GM19468 (cell line): ENCODE data around the gene RBMX.

Experiments
- ATAC-seq: cut with Tn5 transposase; IDR thresholded peaks from one replicate; pipeline ENCODE4 v1.9.1; 2021; ENCODE audit warnings: mild to moderate bottlenecking, moderate library complexity, moderate number of reproducible peaks; ENCODE audit not compliant: unreplicated experiment; ENCODE audit errors: extremely low read depth

Gene RBMX

DNA sequence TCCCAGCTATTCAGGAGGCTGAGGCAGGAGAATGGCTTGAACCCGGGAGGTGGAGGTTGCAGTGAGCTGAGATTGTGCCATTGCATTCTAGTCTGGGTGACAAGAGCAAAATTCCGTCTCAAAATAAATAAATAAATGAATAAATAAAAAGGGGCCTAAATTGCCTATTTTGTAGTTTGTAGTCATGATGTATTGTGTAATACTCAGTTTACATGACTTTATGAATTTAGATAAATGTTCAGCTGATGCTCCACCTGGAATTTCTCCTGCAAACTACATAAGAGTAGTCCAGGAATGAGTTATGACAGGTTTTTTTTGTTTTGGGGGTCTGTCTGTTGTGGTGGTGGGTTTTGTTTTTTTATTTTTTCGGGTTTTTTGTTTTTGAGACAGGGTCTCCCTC, 31.1 kb downstream of the RBMX start:
- no peak for ATAC-seq

DNA sequence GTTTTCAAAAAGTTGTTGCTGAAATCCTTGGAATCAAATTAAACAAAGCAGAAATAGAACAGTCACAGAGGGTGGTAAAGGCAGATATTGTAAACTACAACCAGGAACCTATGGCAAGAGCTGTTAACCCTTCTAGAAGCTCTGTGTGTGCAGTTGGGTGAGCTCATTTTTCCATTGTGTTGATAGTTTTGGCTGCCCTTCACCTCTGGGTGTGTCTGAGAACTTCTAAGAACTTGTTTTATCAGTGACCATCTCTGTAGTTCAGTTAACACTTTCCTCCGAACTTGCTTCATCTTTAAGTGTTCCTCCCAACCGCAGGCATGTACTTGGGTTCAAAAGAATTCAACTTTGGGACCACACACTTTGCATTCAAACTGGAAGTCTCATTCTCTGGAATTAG, 32.7 kb downstream of the RBMX start:
- no peak for ATAC-seq

DNA sequence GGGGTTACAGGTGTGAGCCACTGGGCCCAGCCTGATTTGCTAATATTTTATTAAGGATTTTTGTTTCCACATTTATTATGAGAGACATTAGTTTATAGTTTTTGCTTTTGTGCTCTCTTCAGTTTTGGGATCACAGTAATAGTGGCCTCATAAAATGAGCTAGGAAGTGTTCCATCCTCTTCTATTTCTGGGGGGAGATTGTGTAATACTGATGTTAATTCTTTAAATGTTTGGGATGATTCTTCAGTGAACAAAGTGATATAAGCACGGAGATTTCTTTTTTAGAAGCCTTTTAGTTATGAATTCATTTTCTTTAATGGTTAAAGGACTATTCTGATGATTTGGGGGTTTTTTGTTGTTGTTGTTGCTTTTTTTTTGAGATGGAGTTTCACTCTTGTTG, 41.3 kb downstream of the RBMX start:
- no peak for ATAC-seq

DNA sequence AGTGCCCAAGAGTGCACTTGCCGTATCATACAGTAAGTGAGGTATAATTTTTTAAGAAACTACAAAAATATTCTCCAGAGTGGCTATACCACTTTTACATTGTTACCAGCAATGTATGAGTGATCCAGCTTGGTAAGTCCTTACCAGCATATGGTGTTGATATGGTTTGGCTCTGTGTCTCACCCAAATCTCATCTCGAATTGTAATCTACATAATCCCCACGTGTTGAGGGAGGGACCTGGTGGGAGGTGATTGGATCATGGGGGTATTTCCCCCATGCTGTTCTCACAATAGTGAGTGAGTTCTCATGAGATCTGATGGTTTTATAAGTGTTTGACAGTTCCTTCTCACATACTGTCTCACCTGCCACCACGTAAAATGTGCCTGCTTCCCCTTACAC, 44.8 kb downstream of the RBMX start:
- ATAC-seq, result no peak

DNA sequence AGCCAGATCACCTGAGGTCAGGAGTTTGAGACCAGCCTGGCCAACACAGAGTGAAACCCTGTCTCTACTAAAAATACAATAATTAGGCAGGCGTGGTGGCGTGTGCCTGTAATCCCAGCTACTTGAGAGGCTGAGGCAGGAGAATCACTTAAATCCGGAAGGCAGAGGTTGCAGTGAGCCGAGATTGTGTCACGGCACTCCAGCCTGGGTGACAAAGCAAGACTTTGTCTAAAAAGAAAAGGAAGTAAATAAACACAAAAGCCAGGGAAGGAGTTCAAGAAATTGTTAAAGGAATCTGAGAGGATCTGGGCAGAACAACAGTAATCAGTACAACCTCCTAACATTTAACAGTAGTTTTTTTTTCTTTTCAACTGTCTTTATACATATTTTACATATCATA, 51.1 kb downstream of the RBMX start:
- ATAC-seq, result no peak

DNA sequence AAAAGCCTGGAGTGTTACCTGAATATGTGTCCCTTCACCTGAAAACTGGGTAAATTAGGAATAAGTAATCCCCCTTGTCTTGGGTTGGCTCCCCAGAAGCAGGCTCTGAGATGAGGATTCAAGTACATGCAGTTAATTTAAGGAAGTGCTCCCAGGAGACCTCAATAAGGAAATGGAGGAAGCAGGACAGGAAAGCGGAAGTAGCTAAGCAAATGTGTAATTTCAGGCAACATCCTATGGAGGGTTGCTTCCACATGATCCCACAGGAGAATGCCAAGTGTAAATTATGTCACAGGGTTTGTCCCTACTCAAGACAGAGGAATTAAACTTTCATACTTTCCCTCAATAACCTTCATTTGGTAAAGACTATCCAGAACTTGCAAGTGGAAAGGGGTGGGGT, 51.7 kb downstream of the RBMX start:
- ATAC-seq, result no peak

DNA sequence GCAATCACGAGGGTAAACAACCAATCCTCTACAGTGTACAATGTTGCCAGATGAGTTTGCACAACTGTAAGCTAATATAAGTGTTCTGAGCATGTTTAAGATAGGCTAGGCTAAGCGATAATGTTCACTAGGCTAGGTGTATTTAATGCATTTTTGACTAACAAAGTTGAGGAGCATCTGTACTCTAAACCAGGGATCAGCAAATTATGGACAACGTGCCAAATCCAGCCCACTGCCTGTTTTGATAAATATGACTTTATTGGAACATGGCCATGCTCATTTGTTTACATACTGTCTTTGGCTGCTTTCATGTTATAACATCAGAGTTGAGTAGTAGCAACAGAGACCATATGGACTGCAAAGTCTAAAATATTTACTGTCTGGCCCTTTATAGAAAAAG, 53.5 kb downstream of the RBMX start:
- ATAC-seq, result no peak

DNA sequence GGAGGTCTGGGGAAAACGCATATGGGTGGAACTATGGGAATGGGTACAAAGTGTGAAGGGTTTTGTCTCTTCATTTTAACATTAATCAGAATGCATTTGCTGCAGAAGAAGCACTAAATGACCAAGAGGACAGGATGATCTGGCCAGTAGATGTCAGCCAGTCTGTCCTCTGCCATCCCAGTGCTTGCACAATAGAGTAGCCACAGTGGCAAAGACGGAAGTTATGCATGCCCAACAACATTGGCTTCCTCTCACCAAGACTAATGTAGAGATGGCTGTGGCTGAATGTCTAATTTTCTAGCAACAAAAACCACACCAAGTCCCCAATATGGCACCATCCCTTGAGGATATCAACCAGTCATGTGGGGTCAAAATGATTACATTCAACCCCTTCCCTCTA, 54.8 kb downstream of the RBMX start:
- ATAC-seq, result no peak
